GM18511 (cell line): ENCODE measurements around the gene LYSMD2.

Experiments
- ATAC-seq: cut with Tn5 transposase; IDR thresholded peaks from one replicate; pipeline ENCODE4 v1.9.1; 2021; ENCODE audit warnings: mild to moderate bottlenecking, moderate library complexity; ENCODE audit not compliant: unreplicated experiment

Gene LYSMD2

GRCh38 chr15:51752888-51753287 is 15.4 kb upstream of the LYSMD2 start:
- ATAC-seq, result no peak

- peak; percentile 46 for ATAC-seq
Observed at GRCh38 chr15:51751697-51752683, 14.5 kb upstream of the LYSMD2 start.

- ATAC-seq, result peak; percentile 81
Observed at GRCh38 chr15:51750792-51751696, 13.6 kb upstream of the LYSMD2 start, which contains the start of gene TMOD2. Gene TMOD2, plus strand, starts transcription at chr15:51751597. Its CDS starts 14,845 bp downstream, at chr15:51766442.

- ATAC-seq, result no peak
Observed at GRCh38 chr15:51750186-51750585, 12.7 kb upstream of the LYSMD2 start.

- ATAC-seq, result no peak
Observed at GRCh38 chr15:51749307-51749706, 11.9 kb upstream of the LYSMD2 start.

- ATAC-seq, result no peak
Observed at GRCh38 chr15:51739061-51739712, 1.7 kb upstream of the LYSMD2 start.

- no peak for ATAC-seq
Observed at GRCh38 chr15:51738553-51738952, 1.1 kb upstream of the LYSMD2 start.

GRCh38 chr15:51736751-51737521 is 519 bp downstream of the LYSMD2 start:
- peak; percentile 39 for ATAC-seq

- peak; percentile 31 for ATAC-seq
Observed at GRCh38 chr15:51736069-51736468, 1.4 kb downstream of the LYSMD2 start.

- ATAC-seq, result no peak
Observed at GRCh38 chr15:51735228-51736010, 2.0 kb downstream of the LYSMD2 start.

GRCh38 chr15:51732646-51733045 is 4.8 kb downstream of the LYSMD2 start:
- ATAC-seq, result no peak

- peak; percentile 63 for ATAC-seq
Observed at GRCh38 chr15:51731549-51732267, 5.7 kb downstream of the LYSMD2 start.

GRCh38 chr15:51727141-51727897 is 10.1 kb downstream of the LYSMD2 start:
- no peak for ATAC-seq

- peak; percentile 91 for ATAC-seq
Observed at GRCh38 chr15:51726302-51727073, 11.0 kb downstream of the LYSMD2 start.

- ATAC-seq, result no peak
Observed at GRCh38 chr15:51724673-51725072, 12.8 kb downstream of the LYSMD2 start.

GRCh38 chr15:51724199-51724598 is 13.3 kb downstream of the LYSMD2 start:
- no peak for ATAC-seq
